Mammary epithelial cell (primary cell): ENCODE data around the gene ITGB8.

Experiments used
- CTCF ChIP-seq, 2 donors: IDR thresholded peaks in 1 of 2; conservative IDR thresholded peaks in 1 of 2; 2 replicates each; pipeline ENCODE4 v1.5.1; 2011 to 2012; ENCODE audit warnings: inconsistent platforms in 2 of 2, low read length in 2 of 2, mild to moderate bottlenecking in 2 of 2, control low read depth in 1 of 2, low read depth in 1 of 2; ENCODE audit not compliant: insufficient read depth in 1 of 2; ENCODE audit errors: extremely low read depth in 1 of 2
- EZH2 ChIP-seq: IDR thresholded peaks from 2 replicates; pipeline ENCODE4 v1.6.1; 2012; ENCODE audit warnings: low read length, inconsistent platforms, borderline replicate concordance

- TF ChIP-seq CTCF (conservative IDR thresholded peaks at IDR 0.05 in 1 of 2, IDR thresholded peaks at IDR 0.05 in 1 of 2; ENCODE audit: extremely low read depth in 1 of 2, insufficient read depth in 1 of 2, low read depth in 1 of 2, low read length in 2 of 2) (peak; percentile 32 to 44), EZH2 (no peak)
Observed at GRCh38 chr7:20310963-20311742, 19.5 kb upstream of the ITGB8 start.
